GM19324 (cell line): Measurements from ENCODE around the gene NSG2.
"Not testable (repeated sequence)": the region's sequence is repeated elsewhere in the genome, so short reads cannot be mapped to it uniquely, and the experiment has no call there.

ENCODE experiments used
- ATAC-seq: cut with Tn5 transposase; IDR thresholded peaks from one replicate; pipeline ENCODE4 v1.9.1; 2021; ENCODE audit warnings: mild to moderate bottlenecking, moderate library complexity; ENCODE audit not compliant: unreplicated experiment, low FRiP score

Gene NSG2

DNA sequence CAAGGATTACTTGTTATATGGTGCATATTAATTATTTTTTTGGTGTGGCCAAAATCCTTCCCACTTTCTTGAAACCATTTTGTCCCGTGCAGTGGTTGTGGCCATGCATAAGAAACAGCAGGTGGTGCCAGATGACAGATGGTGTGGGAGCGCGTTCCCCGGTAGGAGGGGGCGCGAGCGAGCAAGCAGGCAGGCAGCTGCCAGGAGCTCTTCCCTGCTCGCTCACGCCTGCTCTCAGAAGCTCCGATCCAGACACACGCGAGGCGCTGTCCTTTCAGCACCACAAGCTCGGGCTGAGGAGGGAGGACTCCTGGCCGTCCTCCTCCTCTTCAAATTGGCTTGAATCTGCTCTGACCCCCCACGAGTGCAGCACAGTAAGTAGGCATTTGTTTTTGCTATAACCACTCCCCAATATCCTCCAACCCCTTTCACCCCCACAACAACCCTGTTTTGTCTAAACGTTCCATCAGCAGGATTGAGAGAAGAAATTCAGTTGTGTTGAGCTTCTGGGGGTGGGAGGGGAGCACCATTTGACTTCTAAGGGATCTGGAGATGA, at the start of gene NSG2:
Gene NSG2, plus strand, starts transcription at position 237 of the 556 bp plus-strand sequence. CDS start 1,050 bp downstream, outside the sequence.
- ATAC-seq = peak; percentile 68

- ATAC-seq = no peak
Measured at GRCh38 chr5:173997331-173997730, 48.2 kb upstream of the NSG2 start.

GRCh38 chr5:173998531-173998930, 47.0 kb upstream of the NSG2 start:
- ATAC-seq = no peak

DNA sequence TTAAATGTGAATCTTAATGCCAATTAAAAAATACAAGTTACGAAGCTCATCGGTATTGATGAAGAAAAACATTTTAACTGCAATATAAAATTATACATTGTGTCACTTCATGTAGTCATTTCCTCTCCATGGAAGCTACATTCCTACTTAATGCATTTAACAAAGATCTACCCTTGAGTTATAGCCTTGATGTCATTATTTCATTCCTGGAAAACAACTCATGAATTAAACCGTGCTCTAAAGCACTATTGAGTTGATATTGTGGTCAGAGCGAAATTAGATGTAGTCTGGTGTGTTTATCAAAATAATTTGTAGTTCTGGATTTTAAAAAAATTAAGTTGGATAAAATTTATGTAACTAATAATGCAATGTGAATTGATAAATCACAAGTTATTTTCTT, 45.4 kb upstream of the NSG2 start:
- no peak for ATAC-seq

DNA sequence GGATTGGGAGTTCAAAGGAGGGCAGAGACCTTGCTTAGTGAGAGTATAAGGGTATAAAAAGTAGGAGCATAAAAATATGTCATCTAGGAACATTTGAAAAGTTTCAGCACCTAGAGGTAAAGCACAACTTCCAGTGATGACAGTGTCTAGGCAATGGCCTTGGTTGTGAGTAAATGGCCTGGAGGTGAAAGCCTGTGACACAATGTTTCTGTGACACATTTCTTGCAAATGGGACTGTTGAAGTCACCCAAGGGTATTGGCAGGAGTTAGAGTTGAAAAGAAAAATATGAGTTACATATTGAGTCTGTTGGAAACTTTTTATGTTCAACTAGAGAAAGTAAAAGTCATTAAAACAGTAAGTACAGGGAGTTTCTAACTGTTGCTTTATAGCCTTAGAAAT, 41.7 kb upstream of the NSG2 start:
- ATAC-seq = no peak

DNA sequence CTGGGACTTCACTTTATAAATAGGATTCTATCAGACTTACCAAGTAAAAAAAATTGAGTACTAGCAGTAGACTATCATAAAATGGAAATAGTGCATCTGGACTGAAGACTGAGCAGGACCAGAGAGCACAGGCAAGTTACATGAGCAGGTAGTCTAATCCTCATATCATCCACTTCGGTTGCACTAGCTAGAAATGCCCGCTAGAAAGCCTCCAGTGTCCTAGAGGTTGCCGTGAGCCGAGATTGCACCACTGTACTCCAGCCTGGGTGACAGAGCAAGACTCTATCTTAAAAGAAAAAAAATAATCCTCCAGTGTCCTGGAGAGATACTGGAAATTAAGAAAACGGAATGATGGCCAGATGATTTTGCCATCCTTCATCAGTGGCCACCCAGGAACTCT, 36.6 kb upstream of the NSG2 start:
- no peak for ATAC-seq

DNA sequence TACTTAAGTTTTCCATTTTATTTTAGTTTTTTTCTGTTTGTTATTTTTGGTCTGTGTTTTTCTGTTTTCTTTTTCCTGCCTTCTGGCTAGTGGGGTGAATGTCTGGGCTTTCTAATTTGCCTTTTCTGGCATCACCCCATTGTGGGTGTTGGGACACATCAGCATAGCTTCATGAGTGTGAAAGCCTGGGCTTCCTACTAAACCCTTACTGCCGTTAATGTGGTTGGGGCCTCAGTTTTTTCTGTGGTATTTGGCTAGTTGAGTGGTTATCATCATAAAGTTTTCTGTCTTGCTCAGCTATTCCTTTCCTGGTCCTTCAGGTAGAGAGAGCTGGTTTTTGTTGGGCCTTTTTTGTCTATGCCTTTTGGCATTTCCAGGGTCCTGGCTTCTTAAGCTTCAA, 35.1 kb upstream of the NSG2 start:
- no peak for ATAC-seq

DNA sequence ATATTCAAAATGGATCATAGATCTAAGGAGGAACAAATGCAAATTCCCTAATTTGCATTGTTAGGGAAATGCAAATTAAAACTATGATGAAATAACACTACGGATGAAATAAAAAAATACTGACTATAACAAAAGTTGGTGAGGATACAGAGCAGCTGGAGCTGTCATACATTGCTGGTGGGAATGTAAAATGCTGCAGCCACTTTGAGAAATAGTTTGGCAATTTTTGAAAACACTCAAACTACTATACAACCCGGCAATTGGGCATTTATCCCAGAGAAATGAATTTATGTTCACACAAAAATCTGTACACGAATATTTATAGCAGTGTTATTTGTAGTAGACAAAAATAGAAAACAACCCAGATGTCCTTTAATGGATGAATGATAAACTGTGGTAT, 34.1 kb upstream of the NSG2 start:
- no peak for ATAC-seq

GRCh38 chr5:174020069-174020927, 25.2 kb upstream of the NSG2 start:
- not testable (repeated sequence) for ATAC-seq

DNA sequence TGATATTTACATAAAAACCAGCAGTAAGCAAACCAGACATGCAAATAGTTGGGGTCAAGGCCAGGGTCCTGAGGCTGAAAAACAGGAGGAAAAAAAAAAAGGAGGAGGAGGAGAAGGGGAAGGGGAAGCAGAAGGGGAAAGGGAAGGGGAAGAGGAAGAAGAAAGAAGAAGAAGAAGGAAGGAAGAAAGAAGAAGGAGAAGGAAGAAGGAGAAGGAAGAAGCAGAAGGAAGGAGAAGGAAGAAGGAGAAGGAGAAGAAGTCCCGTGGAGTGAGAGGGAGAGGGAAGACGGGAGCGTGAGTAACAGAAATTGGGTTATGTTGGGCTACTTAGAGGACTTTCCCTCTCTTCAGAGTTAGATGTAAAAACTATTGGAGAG, 24.6 kb upstream of the NSG2 start:
- no peak for ATAC-seq

DNA sequence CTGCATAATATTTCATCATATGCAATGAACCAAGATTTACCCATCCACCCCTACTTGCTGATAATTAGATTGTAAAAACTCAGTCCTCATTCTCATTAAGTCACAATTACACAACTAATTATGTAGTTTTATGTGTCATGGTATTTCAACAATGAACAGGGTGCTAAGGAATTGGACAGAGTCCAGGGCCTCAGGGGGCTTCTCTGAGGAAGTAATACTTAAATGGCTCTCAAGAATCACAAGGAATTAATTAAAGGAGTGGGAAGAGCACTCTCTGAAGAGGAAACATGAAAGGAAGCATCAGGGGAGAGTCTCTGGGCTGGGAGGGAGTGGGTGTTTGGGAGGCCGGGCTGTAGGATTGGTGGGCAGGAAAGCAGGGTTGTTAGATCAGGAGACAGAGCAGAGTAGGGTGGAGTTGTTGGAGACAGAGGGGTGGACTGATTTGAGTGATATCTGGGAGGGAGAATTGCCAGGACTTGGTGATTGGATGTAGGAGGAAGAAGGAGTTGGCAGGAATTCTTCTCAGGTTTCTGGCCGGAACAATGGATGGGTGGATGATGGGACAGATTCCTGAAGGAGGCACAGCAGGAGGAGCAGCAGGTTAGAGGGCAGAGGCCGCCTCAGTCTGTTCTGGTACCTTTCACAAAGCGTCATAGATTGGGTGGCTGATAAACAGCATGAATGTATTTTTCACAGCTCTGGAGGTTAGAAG, 23.0 kb upstream of the NSG2 start:
- no peak for ATAC-seq

GRCh38 chr5:174030286-174030685, 15.2 kb upstream of the NSG2 start:
- ATAC-seq = no peak

- ATAC-seq = no peak
Measured at GRCh38 chr5:174044466-174045254, 846 bp upstream of the NSG2 start.

DNA sequence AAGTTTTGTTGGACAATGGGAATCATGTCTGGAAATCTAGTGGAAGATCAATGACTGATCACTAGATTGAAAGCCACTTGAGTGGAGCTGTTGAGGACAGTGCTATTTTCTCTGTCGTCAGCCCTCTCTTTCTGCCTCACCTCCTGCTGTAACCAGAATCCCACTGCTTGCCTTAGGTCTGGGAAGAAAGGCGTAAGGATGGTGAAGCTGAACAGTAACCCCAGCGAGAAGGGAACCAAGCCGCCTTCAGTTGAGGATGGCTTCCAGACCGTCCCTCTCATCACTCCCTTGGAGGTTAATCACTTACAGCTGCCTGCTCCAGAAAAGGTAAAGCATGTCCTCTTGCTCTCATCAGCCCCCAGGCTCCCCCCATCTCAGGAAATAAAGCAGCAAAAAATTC, 1.1 kb downstream of the NSG2 start:
- ATAC-seq = no peak

- ATAC-seq = no peak
Measured at GRCh38 chr5:174047472-174048099, 2.1 kb downstream of the NSG2 start.

- ATAC-seq = no peak
Measured at GRCh38 chr5:174052636-174053035, 7.1 kb downstream of the NSG2 start.

GRCh38 chr5:174053905-174054304, 8.4 kb downstream of the NSG2 start:
- no peak for ATAC-seq

- no peak for ATAC-seq
Measured at GRCh38 chr5:174056064-174056847, 10.8 kb downstream of the NSG2 start.

DNA sequence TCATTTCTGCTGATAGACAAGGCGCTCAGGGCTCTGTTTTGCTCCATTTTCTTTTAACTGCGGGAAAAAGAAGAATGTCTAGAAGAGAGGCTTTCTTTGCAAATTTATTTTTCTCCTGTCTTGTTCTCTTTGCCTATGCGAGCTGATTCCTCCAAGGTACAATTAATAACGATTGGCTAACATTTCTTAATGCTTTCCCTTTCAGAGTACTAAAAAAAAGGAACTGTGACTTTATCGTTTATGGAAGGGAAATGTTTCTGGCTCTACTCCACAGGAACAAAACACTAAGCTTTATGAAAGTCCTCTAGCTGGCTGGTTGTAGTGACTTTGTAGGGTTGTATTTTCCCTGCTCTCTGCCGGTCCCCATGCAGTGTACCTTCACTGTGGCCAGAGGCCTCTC, 11.7 kb downstream of the NSG2 start:
- ATAC-seq = no peak
